Testis (tissue), 2 donors: ENCODE measurements around the gene ZBTB7B.

Source experiments
- CTCF ChIP-seq, 3 experiments: fragments of 450-650 bp in 2 of 3; fragments of 200-600 bp in 1 of 3; sonication (generic) in 1 of 3; IDR thresholded peaks; one replicate each; pipeline ENCODE4 v1.5.1; 2016 to 2019; ENCODE audit warnings: antibody characterized with exemption in 3 of 3, mild to moderate bottlenecking in 2 of 3, moderate library complexity in 1 of 3
- POLR2A ChIP-seq: fragments of 450-650 bp; IDR thresholded peaks from one replicate; pipeline ENCODE4 v1.6.1; 2017; ENCODE audit warnings: antibody characterized with exemption, mild to moderate bottlenecking, moderate library complexity

DNA sequence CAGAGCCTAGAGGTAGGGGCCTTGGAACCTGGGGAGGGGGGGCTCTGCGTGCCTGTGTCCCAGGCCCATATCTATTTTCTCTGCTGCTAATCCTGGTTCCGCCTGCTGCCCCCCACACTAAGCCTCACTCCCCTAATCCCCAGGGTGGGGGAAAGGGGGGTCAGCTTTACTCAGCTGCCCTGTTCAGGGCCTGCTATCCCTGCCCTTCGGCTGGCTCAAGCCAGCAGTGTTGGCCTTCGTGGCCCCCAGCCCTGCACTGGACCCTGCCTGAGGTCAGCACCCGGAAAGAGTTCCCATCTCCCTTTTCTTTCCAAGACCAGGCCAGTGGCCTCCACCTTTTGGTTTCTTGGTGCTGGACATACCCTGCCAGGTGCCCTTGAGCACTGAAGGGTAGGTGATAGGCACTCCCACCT is 8.4 kb downstream of the ZBTB7B start:
- no peak for TF ChIP-seq CTCF (IDR thresholded peaks at IDR 0.05)
- no peak for TF ChIP-seq POLR2A
